Thyroid gland (tissue), 4 donors: ENCODE results near the gene WHRN.

ENCODE experiments used
- POLR2A ChIP-seq, 2 donors: fragments of 450-650 bp; IDR thresholded peaks; one replicate each; pipeline ENCODE4 v1.6.1; 2017; ENCODE audit warnings: antibody characterized with exemption in 2 of 2, mild to moderate bottlenecking in 2 of 2, moderate library complexity in 1 of 2
- TF ChIP-seq, protein P1 (sequence below), 6 experiments: fragments of 200-600 bp in 3 of 6; fragments of 450-650 bp in 3 of 6; sonication (generic) in 3 of 6; IDR thresholded peaks; one replicate each; pipeline ENCODE4 v1.5.1; 2016 to 2019; ENCODE audit warnings: antibody characterized with exemption in 6 of 6, mild to moderate bottlenecking in 2 of 6, inconsistent platforms in 1 of 6, moderate library complexity in 1 of 6

DNA sequence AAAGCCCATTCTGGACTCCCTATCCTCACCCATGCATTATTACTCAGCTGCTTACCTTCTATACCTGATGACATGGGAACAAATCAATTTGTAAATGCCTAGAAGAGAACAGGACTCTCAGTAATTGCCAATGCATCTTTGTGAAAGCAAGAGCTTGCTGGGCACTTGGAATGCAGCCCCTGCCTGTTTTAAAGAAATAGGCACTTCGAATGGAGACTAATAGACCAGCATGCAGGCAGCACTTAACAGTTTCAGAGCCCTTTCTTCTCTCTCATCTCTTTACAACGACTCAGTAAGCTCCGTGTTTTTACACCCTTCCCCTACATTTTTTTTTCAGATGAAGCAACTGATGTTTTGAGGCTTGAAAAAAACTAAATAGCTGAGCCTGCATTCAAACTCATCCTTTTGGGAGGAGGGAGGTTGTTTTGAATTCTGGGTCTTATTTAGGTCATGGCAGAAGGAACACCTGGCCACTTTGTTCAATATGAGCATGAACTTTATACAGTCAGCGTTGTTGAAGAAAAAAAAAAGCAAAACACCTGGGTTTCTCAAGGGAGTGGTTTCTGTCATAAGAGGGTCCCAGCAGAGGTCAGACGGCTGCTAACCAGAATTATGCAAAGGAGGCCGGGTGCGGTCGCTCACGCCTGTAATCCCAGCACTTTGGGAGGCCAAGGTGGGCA lies 34.6 kb upstream of the WHRN start:
- TF ChIP-seq, protein P1, sequence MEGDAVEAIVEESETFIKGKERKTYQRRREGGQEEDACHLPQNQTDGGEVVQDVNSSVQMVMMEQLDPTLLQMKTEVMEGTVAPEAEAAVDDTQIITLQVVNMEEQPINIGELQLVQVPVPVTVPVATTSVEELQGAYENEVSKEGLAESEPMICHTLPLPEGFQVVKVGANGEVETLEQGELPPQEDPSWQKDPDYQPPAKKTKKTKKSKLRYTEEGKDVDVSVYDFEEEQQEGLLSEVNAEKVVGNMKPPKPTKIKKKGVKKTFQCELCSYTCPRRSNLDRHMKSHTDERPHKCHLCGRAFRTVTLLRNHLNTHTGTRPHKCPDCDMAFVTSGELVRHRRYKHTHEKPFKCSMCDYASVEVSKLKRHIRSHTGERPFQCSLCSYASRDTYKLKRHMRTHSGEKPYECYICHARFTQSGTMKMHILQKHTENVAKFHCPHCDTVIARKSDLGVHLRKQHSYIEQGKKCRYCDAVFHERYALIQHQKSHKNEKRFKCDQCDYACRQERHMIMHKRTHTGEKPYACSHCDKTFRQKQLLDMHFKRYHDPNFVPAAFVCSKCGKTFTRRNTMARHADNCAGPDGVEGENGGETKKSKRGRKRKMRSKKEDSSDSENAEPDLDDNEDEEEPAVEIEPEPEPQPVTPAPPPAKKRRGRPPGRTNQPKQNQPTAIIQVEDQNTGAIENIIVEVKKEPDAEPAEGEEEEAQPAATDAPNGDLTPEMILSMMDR (IDR thresholded peaks at IDR 0.05) = no peak
- TF ChIP-seq POLR2A (IDR thresholded peaks at IDR 0.05) = no peak
